GM12874 (cell line): ENCODE measurements around the gene ZNF205.

Experiments used
- TF ChIP-seq, protein P1 (sequence below): IDR thresholded peaks from 2 replicates; pipeline ENCODE4 v1.5.1; 2011; ENCODE audit warnings: low read depth, mild to moderate bottlenecking, control low read depth, low read length, moderate library complexity; ENCODE audit not compliant: insufficient read depth

ZNF205 gene

DNA sequence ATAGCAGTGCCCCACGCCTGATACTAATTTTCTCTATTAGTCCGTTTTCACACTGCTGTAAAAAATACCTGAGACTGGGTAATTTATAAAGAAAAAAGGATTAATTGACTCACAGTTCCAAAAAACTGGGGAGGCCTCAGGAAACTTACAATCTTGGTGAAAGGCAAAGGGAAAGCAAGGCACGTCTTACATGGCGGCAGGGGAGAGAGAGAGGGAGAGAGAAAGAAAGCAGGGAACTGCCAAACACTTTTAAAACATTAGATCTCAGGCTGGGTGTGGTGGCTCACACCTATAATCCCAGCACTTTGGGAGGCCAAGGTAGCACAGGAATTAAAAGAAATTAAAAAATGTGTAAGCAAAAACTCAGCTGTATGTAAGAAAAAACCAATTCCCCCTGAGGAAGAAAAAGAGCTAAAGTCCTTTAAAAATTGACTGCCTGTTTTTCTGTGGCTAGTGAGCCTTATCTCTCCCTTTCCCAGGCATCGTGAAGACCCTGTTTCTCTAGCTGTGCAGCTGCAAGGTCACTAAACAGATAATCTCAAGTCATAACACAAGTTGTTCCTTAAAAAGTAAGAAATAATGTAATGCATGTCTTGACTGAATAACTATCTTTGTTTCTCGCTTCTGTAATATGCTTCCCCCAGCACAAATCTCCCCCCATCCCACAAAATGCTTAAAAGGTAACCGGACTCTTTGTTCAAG lies 27.3 kb upstream of the ZNF205 start:
- TF ChIP-seq, protein P1, sequence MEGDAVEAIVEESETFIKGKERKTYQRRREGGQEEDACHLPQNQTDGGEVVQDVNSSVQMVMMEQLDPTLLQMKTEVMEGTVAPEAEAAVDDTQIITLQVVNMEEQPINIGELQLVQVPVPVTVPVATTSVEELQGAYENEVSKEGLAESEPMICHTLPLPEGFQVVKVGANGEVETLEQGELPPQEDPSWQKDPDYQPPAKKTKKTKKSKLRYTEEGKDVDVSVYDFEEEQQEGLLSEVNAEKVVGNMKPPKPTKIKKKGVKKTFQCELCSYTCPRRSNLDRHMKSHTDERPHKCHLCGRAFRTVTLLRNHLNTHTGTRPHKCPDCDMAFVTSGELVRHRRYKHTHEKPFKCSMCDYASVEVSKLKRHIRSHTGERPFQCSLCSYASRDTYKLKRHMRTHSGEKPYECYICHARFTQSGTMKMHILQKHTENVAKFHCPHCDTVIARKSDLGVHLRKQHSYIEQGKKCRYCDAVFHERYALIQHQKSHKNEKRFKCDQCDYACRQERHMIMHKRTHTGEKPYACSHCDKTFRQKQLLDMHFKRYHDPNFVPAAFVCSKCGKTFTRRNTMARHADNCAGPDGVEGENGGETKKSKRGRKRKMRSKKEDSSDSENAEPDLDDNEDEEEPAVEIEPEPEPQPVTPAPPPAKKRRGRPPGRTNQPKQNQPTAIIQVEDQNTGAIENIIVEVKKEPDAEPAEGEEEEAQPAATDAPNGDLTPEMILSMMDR, result no peak

- TF ChIP-seq, protein P1, result no peak
These were observed 26.4 kb upstream of the ZNF205 start for GRCh38 chr16:3085868-3086595.

- TF ChIP-seq, protein P1, result no peak
These were observed 25.7 kb upstream of the ZNF205 start for GRCh38 chr16:3086596-3087242.

- TF ChIP-seq, protein P1, result peak; percentile 31; the same call in 1 of the 2 replicates
These were observed 24.8 kb upstream of the ZNF205 start for GRCh38 chr16:3087243-3088235.

- TF ChIP-seq, protein P1, result no peak
These were observed 23.9 kb upstream of the ZNF205 start for GRCh38 chr16:3088450-3088849.

GRCh38 chr16:3088925-3089716 lies 23.3 kb upstream of the ZNF205 start:
- TF ChIP-seq, protein P1, result no peak
